Muscle of leg (tissue), 11 donors: ENCODE results near the gene BABAM2. TPM values are rescaled to one million over a fixed set of nuclear protein-coding genes. Genes with fewer than 3 reads are reported as not detected.
A peak's percentile ranks its signal among the peaks of the same experiment; 100 is the strongest.

ENCODE experiments used
- DNase-seq: peaks from one replicate; pipeline ENCODE4 v3.0.0; 2013
- H3K27ac ChIP-seq: one replicate; pipeline ENCODE4 v1.5.1; 2013; ENCODE audit warnings: mild to moderate bottlenecking, low read length, control low read depth
- H3K27me3 ChIP-seq: one replicate; pipeline ENCODE4 v1.6.1; 2013; ENCODE audit warnings: low read length; ENCODE audit not compliant: control insufficient read depth, insufficient read depth
- H3K36me3 ChIP-seq: one replicate; pipeline ENCODE4 v1.6.1; 2013; ENCODE audit warnings: low read length; ENCODE audit not compliant: control insufficient read depth, insufficient read depth
- H3K4me1 ChIP-seq: one replicate; pipeline ENCODE4 v1.6.1; 2013; ENCODE audit warnings: low read length; ENCODE audit not compliant: control insufficient read depth, insufficient read depth
- H3K4me3 ChIP-seq: one replicate; pipeline ENCODE4 v1.5.1; 2013; ENCODE audit warnings: low read length, control low read depth
- H3K9me3 ChIP-seq: replicated peaks from 2 replicates; pipeline ENCODE4 v1.6.1; 2013; ENCODE audit warnings: low read depth, low read length; ENCODE audit not compliant: control insufficient read depth
- WGBS: methylation state at CpG from one replicate; pipeline ENCODE4 v1.1.5; 2013; ENCODE audit warnings: missing lambda C conversion rate; ENCODE audit not compliant: insufficient coverage; 5-methylcytosine and 5-hydroxymethylcytosine counted together
- polyA plus RNA-seq, 8 donors: library from polyadenylated mRNA; unstranded; fragments of 120-200 nt; gene quantifications; one replicate each; pipeline versions ENCODE4 v1.2.1 to v1.2.3, GENCODE V29; 2013; ENCODE audit warnings: inconsistent platforms in 1 of 8, low replicate concordance in 1 of 8; ENCODE audit not compliant: insufficient read length in 8 of 8, insufficient read depth in 1 of 8
- total RNA-seq: library from RNA; stranded (reverse); fragments of 120-200 nt; gene quantifications from one replicate; pipeline ENCODE4 v1.2.4, GENCODE V29; 2013

The BABAM2 gene
- total and polyA plus RNA-seq, 9 donors, result 16.1 to 23.6 (median 21.4) TPM

- Histone ChIP-seq H3K36me3 (no peaks in the 10 kb centered on the region), H3K9me3 (no peaks in the 10 kb centered on the region), H3K4me1 (peaks cover 12% of the 10 kb centered on the region), H3K27ac (no peak overlapping the region), H3K27me3 (no peaks in the 10 kb centered on the region), H3K4me3 (no peak overlapping the region)
- no CpG with 5 or more reads among the region's 3 CpGs for WGBS
- no peak for DNase-seq
Observed at GRCh38 chr2:27887830-27888229, 2.7 kb upstream of the BABAM2 start.

GRCh38 chr2:27888790-27889189 lies 1.7 kb upstream of the BABAM2 start:
- WGBS, result no CpG with 5 or more reads among the region's 3 CpGs
- Histone ChIP-seq H3K36me3 (no peaks in the 10 kb centered on the region), H3K4me1 (peaks cover 12% of the 10 kb centered on the region), H3K27me3 (no peaks in the 10 kb centered on the region), H3K4me3 (no peak overlapping the region), H3K9me3 (no peaks in the 10 kb centered on the region), H3K27ac (no peak overlapping the region)
- peak; percentile 14 for DNase-seq

- no peaks in the 10 kb centered on the region for H3K36me3 ChIP-seq
- WGBS, result 15% methylated on average over 2 of the region's 10 CpGs
- peak overlapping the region; percentile 86 for H3K27ac ChIP-seq
- peaks cover 12% of the 10 kb centered on the region for H3K4me1 ChIP-seq
- H3K27me3 ChIP-seq, result no peaks in the 10 kb centered on the region
- peak overlapping the region; percentile 86 for H3K4me3 ChIP-seq
- no peaks in the 10 kb centered on the region for H3K9me3 ChIP-seq
- no peak for DNase-seq
Observed at GRCh38 chr2:27889774-27890145, 769 bp upstream of the BABAM2 start.

DNA sequence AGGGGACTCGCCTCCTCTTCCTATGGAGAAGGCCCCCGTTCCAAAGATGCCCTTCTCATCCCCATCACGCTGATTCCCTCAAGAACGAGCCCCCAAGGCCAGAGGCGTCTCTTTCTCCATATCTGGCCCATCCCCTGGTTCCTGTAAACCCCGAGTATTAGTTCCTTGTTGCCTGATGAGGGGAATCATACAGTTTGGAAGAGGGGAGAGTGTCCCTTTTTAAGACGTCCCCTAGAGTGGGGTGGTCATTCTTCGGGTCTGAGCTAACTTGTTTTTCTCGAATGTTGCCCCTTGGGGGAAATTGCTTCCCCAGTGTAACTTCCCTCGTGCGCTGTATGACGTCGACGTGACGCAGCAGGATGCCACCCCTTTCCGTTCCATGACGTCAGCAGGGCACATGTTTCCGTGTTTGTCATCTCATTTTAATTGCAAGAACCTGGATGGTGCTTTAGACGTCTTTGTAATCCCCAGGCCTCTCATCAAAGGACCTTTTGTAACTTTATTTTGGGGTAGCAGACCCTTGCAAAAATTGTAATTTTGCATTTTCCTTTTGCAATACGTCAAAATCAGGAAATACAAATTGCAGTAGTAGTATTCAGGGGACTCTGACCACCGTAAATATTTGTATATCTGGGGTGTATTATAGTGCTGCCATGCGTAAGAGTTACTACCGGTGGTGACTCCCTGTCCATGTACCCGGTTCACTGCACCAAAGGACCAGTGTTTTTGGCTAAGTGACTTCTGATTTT lies 569 bp downstream of the BABAM2 start:
- DNase-seq, result peak; percentile 88
- Histone ChIP-seq H3K36me3 (peaks cover under 1% of the 10 kb centered on the region), H3K4me3 (peak overlapping the region; percentile 86), H3K27me3 (no peaks in the 10 kb centered on the region), H3K4me1 (peaks cover 12% of the 10 kb centered on the region), H3K27ac (peak overlapping the region; percentile 96), H3K9me3 (no peaks in the 10 kb centered on the region)
- 27% methylated on average over 15 of the region's 24 CpGs for WGBS

DNA sequence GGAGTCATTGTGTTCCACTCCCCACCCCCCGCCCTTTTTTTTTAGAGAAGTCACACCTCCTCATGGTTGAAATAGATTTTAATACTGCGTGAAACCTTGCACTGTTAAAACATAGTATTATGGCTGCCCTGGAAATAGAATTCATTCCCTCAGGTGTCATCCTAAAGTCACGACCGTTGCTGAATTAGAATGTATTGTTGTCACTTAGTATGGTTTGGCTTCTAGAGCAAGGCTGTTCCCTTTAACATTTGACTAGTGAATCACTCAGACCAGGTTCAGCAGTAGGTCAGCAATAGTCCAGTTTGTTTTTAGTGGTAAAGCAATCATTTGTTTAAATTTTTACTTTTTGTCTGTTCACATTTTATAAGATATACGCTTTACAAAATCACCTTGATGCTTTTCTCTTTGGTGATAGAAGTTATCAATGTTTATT lies 1.2 kb downstream of the BABAM2 start:
- Histone ChIP-seq H3K27ac (no peak overlapping the region), H3K4me3 (no peak overlapping the region), H3K4me1 (peaks cover 12% of the 10 kb centered on the region), H3K9me3 (no peaks in the 10 kb centered on the region), H3K27me3 (no peaks in the 10 kb centered on the region), H3K36me3 (peaks cover 5% of the 10 kb centered on the region)
- WGBS, result no CpG with 5 or more reads among the region's 5 CpGs
- no peak for DNase-seq

DNA sequence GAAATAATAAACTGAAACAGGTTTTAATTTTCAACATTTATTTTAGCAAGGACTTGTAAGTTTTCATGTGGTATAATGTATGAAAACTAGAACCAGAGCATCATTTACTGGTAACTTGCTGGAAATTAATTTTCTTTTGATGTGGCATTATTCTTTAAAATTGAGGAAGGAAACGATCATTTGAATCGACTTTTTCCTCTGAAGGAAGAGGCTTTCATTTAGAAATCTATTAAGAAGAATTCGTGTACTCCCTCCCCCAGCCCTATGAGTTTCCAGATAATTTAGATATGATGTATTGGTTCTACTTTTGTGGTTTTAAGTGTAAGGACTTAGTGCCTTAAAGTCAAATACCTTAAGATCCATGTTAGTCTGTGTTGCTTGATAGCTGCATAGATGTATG lies 2.5 kb downstream of the BABAM2 start:
- no peak overlapping the region for H3K27ac ChIP-seq
- H3K4me3 ChIP-seq, result no peak overlapping the region
- no peaks in the 10 kb centered on the region for H3K9me3 ChIP-seq
- H3K4me1 ChIP-seq, result peaks cover 12% of the 10 kb centered on the region
- WGBS, result no CpG with 5 or more reads among the region's 3 CpGs
- no peaks in the 10 kb centered on the region for H3K27me3 ChIP-seq
- DNase-seq, result no peak
- H3K36me3 ChIP-seq, result peaks cover 9% of the 10 kb centered on the region

DNA sequence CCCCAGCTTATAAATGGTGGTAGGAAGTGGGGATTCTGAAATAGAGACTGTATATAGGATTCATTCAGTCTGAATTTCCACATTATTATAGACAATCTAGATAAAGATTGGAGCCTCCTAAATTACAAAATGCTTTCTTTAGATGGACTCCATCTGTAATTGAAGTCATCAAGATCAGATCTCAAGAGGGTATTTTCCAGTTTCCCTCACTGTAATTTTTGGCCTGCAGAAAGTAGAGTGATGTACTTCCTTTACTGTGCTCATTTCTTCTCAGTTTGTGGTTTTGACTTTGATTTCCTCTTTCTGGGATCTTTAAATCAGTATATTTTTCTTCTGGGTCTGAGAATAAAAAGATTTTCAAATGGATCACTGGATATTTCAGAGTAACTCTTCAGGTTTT lies 7.2 kb downstream of the BABAM2 start:
- H3K27ac ChIP-seq, result no peak overlapping the region
- no peak overlapping the region for H3K4me3 ChIP-seq
- no peaks in the 10 kb centered on the region for H3K9me3 ChIP-seq
- no peak for DNase-seq
- no peaks in the 10 kb centered on the region for H3K27me3 ChIP-seq
- peaks cover 9% of the 10 kb centered on the region for H3K36me3 ChIP-seq
- no peaks in the 10 kb centered on the region for H3K4me1 ChIP-seq

- WGBS, result no CpG with 5 or more reads among the region's 1 CpG
- no peaks in the 10 kb centered on the region for H3K27me3 ChIP-seq
- no peaks in the 10 kb centered on the region for H3K4me1 ChIP-seq
- peaks cover 7% of the 10 kb centered on the region for H3K36me3 ChIP-seq
- H3K27ac ChIP-seq, result no peak overlapping the region
- no peak overlapping the region for H3K4me3 ChIP-seq
- no peaks in the 10 kb centered on the region for H3K9me3 ChIP-seq
- no peak for DNase-seq
Observed at GRCh38 chr2:27901234-27901633, 10.7 kb downstream of the BABAM2 start.

- Histone ChIP-seq H3K36me3 (no peaks in the 10 kb centered on the region), H3K4me3 (no peak overlapping the region), H3K9me3 (no peaks in the 10 kb centered on the region), H3K27ac (no peak overlapping the region), H3K4me1 (no peaks in the 10 kb centered on the region), H3K27me3 (no peaks in the 10 kb centered on the region)
- no CpG with 5 or more reads among the region's 1 CpG for WGBS
- no peak for DNase-seq
Observed at GRCh38 chr2:27902098-27902497, 11.6 kb downstream of the BABAM2 start.

GRCh38 chr2:27903018-27903417 lies 12.5 kb downstream of the BABAM2 start:
- Histone ChIP-seq H3K9me3 (no peaks in the 10 kb centered on the region), H3K27me3 (no peaks in the 10 kb centered on the region), H3K36me3 (no peaks in the 10 kb centered on the region), H3K4me1 (no peaks in the 10 kb centered on the region), H3K4me3 (no peak overlapping the region), H3K27ac (no peak overlapping the region)
- no CpG with 5 or more reads among the region's 2 CpGs for WGBS
- no peak for DNase-seq
